Muscle of arm (tissue), 12 donors: ENCODE data around the gene BPIFB2. TPM values are rescaled to one million over a fixed set of nuclear protein-coding genes. Genes with fewer than 3 reads are reported as not detected.

Source experiments
- DNase-seq: peaks from one replicate; pipeline ENCODE4 v3.0.0-alpha.2; 2013
- polyA plus RNA-seq, 12 donors: library from polyadenylated mRNA; unstranded; fragments of 120-200 nt; gene quantifications; one replicate each; pipeline ENCODE4 v1.2.1, GENCODE V29; 2013; ENCODE audit not compliant: insufficient read length in 12 of 12

BPIFB2 gene
- polyA plus RNA-seq, 12 donors, result not detected

DNA sequence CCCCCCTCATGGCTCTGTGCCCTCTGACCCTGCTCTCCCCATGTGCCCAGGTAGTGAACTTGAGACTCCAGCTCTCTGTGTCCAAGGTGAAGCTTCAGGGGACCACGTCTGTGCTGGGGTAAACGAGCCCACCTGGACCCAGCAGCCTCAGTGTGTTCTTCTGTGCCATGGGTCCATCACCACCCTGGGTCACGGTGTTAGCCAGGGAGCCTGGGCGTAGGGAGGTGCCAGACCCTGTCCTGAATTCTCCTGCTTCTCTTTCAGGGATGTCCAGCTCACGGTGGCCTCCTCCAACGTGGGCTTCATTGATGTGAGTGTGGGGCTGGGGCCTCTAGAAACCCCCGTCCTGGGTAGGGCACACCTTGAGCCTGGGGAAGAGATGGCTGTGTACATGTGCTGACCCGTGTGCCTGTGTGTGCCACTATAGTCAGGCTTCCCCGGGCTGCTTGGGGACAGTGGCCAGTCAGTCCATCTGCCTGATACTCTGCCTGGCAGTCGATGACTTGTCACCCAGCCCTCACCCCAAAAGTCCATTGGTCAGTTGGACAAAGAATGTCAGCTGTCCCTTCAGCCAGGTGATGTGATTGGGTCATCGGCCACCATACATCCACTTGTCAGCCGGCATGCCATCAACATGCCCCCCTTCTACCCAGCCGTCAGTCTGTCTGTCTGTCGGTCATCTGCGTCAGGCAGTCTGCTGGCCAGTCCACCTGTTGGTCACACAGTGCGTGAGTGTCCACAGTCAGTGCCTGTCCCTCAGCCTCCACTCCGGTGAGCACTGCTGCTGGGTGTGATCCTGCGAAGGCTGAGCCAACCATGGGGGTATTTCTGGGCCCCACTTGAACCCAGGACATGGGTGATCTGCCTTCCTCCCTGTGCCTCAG is 13.0 kb downstream of the BPIFB2 start:
- no peak for DNase-seq

DNA sequence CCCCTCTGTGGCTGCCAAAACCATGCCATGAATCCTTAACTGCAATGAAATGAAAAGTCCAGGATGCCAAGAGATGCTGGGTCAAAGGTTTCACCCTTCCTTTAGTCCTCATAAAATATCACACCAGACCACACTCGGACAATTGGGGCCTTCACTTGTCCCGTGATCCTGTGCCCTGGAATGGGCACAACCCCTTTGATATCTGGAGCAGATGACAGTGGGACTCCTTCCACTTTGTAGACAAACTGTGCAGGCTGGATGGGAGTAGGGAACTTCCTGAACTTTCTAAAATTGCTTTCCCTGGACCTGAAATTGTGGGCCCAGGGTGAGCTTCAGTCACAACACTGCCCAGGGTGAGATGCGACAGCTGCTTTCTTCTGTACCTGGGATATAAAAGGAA is 14.4 kb downstream of the BPIFB2 start:
- no peak for DNase-seq

GRCh38 chr20:33022289-33022688 is 14.8 kb downstream of the BPIFB2 start:
- DNase-seq, result no peak

DNA sequence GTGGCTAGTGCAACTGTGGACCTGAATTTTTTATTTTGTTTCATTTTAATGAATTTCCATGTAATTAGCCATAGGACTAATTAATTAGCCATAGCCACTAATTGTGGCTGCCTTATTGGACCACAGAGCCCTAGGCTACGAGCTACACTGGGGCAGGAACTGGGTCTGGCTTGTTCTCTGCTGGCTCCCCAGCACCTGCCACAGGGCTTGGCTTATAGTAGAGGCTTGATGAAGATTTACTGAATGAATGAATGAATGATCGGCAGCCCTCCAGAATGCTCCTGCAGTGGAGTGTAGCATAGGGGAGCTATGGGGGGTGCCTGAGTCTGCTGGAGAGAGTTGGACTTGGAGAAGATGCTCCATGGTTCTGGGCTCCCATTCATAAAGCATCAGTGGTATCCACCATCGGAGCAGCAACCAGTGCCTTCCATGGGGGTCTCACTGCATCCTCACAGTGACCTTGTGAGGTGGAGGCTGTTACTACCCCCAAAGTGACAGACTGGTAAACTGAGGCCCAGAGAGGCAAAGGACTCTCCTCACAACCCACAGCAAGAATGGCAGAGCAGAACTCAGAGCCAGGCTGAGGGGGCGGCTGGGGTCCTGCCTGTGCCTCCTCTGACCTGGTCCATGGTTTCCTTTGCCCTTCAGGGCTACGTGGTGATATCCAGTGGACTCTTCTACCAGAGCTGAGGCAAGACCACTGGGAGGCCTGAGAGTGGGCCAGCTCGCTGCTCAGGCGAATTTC is 15.4 kb downstream of the BPIFB2 start:
- DNase-seq, result no peak

DNA sequence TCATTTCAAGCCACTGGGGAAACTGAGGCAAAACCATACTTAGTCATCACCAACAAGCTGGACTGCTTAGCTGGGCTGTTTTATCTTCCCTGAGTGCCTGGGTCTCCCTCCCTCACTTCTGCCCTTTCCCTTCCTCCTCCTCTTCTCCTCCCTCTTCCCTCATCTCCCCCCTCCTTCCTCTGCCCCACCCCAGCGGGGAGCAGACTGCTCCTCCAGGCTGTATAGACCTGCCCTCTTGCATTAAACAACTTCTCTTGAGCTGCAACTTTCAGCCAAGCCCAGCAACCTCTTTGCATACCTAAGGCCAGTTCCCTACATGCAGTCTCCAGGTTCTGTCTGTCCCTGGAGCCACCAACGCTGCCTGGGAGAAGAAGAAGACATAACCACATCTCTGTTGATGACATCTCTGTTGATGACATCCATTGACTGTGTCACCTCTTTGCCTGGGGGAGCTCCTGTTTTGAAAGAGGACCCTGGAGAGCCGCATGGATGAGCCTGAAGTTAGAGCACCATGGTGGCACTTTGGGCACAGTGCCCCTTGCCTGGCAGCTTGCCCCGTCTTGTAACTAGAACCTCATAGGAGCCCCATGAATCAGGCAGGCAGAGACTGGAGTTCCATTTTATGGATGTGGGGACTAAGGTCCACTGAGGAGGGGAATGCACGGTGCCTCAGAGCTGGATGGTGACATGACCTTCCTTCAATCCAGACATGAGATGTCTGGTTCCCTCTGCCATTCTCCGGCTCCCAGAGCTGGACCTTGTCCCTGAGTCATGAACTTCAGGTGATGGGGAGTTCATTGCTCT is 16.1 kb downstream of the BPIFB2 start:
- no peak for DNase-seq

GRCh38 chr20:33024243-33024560 is 16.7 kb downstream of the BPIFB2 start:
- no peak for DNase-seq

GRCh38 chr20:33024609-33025317 is 17.3 kb downstream of the BPIFB2 start:
- DNase-seq, result no peak

DNA sequence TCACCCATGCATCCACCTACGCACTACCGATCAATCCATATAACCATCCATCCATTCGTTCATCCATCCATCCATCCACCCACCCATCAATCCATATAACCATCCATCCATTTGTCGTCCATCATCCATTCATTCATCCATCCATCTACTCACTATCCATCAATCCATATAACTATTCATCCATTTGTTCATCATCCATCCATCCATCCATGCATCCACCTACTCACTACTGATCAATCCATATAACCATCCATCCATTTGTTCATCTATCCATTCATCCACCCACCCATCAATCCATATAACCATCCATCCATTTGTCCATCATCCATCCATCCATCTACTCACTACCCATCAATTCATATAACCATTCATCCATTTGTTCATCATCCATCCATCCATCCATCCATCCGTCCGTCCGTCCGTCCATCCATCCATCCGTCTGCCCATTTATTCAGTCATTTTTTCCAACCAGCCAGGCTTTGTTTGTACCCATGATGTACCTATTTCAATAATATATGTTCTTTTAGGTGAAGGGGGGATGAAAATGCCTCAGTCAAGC is 17.9 kb downstream of the BPIFB2 start:
- no peak for DNase-seq

DNA sequence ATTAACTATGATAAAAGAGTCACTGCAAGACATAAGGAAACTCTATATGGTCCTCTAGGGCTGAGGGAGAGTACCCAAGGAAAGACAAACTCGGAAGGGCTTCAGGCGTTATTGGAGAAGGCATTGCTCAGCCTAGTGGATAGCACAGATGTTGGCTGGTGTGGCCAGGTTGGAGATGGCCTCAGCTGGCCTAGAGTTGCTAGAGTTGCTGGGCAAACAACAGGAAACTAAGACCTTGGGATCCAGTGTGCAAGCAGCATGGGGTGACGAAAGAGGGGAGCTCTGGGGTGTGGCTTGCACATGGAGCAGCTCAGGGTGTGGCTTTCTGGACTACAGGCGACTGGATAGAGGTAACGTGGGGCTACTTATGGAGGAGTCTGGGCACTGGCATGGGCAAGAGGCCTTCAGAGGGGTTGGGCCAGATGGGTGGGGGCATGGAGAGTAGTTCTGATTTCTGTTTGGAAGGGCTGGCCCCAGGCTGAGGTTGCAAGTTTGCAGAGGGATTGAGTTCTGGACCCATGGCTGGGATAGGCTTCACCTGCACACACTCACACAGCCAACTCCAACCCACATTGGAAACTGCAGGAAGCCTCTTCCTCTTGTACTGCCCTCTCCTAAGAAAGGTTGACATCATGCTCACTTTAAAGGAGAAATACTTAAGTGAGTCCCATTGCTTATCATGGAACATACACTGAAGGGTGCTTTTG is 18.7 kb downstream of the BPIFB2 start:
- no peak for DNase-seq

DNA sequence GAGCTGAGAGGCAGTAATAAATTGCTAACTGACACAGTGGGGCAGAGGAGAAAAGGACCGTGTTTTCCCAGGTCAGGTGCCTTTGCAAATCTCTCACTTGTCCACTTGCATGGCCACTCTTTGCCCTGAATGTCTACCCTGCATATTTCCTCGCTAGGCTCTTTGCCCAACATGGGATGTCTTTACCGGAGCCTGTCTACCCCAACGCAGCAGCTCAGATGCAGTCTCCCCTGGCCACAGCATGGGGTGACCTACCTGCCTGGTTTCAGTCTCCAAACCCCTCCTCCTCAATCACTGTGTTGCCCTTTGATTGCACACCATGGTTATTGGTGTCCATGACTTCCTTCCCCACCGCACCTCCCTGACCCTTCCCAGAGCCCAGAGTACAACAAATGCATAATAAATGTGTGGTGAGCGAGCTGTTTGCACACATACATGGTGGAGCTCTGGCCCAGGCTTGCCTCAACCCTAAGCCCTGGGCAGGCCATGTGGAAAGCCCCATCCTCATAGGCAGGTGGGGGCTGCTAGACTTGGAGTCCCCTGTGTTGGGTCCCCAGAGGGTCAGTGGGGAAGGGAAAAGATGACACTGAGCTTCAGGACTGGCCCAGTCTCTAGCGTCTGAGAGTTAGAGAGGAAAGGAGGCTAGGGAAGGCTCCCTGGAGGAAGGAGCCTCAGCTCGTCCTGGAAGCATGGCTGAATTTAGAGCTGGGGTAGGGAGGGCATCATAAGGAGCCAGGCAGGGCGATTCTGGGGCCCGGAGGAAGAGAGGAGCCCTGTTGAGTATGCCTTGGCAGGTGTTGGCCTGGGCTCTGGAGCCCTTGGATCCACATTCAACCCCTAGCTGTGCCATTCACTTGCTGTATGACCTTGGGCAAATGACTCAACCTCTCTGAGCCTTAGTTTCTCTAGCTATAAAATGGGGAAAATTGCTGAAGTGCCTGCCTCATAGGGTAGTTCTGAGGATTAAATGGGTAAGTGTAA is 19.6 kb downstream of the BPIFB2 start:
- no peak for DNase-seq

- DNase-seq, result no peak
These were observed 20.6 kb downstream of the BPIFB2 start for GRCh38 chr20:33027769-33028751.

DNA sequence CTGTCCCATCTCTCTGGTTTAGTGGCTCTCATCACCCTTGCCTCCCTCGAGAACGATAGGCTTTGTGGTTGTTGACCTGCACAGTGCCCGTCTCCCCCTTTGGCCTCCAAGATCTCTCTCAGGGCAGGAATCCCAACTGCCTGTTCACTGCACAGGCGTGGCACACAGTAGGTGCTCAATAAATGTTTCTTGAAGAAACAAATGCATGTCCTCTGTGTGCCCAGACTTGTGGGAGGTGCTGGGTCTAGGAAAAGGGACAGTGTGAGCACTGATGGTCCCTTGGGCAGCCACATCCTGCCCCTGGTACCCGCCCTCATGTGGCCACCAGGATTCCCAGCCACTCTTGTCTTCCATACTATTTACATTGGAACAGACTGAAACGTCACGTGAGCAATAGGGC is 21.4 kb downstream of the BPIFB2 start:
- DNase-seq, result no peak

GRCh38 chr20:33030076-33030475 is 22.6 kb downstream of the BPIFB2 start:
- DNase-seq, result no peak

- DNase-seq, result no peak
These were observed 23.1 kb downstream of the BPIFB2 start for GRCh38 chr20:33030569-33030968.

- no peak for DNase-seq
These were observed 24.0 kb downstream of the BPIFB2 start, which contains the start of gene BPIFB6 for GRCh38 chr20:33031531-33031930. Gene BPIFB6 (plus strand): TSS chr20:33031648. CDS start chr20:33031648, 0 bp downstream.

- no peak for DNase-seq
These were observed 25.1 kb downstream of the BPIFB2 start for GRCh38 chr20:33032555-33032954.

GRCh38 chr20:33033381-33033780 is 25.9 kb downstream of the BPIFB2 start:
- no peak for DNase-seq

- DNase-seq, result no peak
These were observed 26.6 kb downstream of the BPIFB2 start for GRCh38 chr20:33034115-33034514.
